ENCODE results near the gene IL19. TPM values are rescaled to one million over a fixed set of nuclear protein-coding genes. Genes with fewer than 3 reads are reported as not detected.

Gene IL19
- total RNA-seq, 6 experiments from 2014 or later: not detected

DNA sequence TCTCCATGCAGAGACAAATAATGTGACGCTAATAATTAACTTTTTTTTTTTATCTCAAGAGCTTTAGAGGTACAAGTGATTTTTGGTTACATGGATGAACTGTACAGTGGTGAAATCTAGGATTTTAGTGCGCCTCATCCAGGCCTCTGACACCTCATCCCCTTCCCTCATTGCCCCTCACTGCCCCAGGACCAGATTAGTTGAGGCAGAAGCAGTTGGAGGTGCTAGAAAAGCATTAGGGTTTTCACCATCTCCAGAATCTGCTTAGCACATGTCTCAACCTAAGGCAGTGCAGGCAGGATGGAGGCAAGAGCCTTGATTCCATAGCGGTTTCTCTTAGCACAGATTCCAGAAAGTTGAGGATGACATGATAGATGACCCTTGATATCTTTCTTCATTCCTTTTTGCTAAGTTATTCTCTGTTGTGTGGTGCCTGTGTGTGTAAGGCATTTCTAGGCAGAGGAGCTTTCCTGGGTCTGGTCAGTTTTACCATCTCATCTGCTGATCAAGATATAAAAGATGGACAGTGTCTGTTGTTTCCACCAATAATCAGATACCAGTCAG lies 18.0 kb downstream of the IL19 start:
- Mint-ChIP-seq H3K36me3 (ENCODE audit: low read depth) (no peaks in the 10 kb centered on the region), H3K4me1 (ENCODE audit: low read depth) (peaks cover 23% of the 10 kb centered on the region), H3K27ac (no peak overlapping the region), H3K4me3 (no peak overlapping the region), H3K9me3 (no peaks in the 10 kb centered on the region), H3K27me3 (ENCODE audit: insufficient read depth) (peaks cover 4% of the 10 kb centered on the region)
- DNase-seq: peak; percentile 27
- TF ChIP-seq, protein P1, sequence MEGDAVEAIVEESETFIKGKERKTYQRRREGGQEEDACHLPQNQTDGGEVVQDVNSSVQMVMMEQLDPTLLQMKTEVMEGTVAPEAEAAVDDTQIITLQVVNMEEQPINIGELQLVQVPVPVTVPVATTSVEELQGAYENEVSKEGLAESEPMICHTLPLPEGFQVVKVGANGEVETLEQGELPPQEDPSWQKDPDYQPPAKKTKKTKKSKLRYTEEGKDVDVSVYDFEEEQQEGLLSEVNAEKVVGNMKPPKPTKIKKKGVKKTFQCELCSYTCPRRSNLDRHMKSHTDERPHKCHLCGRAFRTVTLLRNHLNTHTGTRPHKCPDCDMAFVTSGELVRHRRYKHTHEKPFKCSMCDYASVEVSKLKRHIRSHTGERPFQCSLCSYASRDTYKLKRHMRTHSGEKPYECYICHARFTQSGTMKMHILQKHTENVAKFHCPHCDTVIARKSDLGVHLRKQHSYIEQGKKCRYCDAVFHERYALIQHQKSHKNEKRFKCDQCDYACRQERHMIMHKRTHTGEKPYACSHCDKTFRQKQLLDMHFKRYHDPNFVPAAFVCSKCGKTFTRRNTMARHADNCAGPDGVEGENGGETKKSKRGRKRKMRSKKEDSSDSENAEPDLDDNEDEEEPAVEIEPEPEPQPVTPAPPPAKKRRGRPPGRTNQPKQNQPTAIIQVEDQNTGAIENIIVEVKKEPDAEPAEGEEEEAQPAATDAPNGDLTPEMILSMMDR (IDR thresholded peaks at IDR 0.05): no peak

DNA sequence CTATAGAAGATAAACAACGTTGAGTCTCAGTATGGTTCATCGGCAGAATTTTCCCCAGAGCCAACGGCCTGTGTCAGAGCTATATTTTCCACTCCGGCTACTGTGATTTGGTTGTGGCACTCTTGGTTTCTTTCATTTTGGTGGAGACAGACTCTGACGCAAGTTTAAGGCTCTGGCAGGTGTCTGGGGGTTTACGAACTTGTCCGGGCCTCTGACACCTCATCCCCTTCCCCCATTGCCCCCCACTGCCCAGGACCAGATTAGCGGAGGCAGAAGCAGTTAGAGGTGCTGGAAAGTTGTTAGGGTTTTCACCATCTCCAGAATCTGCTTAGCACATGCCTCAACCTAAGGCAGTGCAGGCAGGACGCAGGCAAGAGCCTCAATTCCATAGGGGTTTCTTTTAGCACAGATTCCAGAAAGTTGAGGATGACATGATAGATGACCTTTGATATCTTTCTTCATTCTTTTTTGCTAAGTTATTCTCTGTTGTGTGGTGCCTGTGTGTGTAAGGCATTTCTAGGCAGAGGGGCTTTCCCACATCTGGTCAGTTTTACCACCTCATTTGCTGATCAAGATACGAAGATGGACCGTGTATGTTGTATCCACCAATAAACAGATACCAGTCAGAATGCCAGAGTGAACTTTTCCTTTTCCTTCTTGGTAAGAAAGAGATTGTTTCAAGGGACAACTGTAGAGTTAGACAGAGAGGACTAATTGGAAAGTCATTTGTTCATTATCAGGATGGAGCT lies 20.1 kb downstream of the IL19 start:
- peaks cover 4% of the 10 kb centered on the region; the same call in 1 of the 2 replicates for H3K27me3 Mint-ChIP-seq (ENCODE audit: insufficient read depth)

DNA sequence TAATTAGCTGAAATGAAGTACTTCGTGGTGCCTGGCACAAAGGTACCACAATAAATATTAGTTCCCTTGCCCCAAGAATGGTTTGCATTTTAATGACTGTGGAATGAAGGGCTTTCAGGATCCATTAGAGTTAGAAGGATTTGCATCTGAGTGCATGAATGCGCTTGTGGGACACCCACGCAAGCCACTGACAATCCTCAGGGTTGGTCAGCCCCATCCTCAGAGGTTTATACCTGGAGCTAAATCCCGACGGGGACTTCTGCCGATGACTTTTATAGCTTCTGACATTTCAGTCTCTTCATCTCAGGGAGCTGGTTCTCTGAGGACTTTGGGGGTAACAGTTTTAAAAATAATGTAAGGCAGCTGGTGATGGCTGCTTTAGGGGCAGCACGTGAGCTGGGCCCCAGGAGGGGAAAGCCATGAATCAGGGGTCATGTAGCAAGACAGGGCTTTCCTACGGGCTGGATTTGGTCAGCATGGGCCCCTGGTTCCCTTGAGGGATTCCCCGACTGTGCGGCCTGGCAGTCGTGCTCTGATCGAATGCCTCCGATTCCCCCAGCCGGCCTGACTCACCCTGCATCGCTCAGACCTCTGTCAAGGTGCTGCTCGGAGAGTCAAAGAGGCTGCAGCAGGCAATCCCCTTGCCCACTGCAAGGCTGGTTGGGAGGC lies 22.5 kb downstream of the IL19 start:
- Mint-ChIP-seq H3K27me3 (ENCODE audit: insufficient read depth) (peaks cover 3% of the 10 kb centered on the region), H3K27ac (no peak overlapping the region), H3K4me1 (ENCODE audit: low read depth) (peaks cover 23% of the 10 kb centered on the region), H3K36me3 (ENCODE audit: low read depth) (no peaks in the 10 kb centered on the region), H3K9me3 (no peaks in the 10 kb centered on the region), H3K4me3 (no peak overlapping the region)
- TF ChIP-seq, protein P1 (IDR thresholded peaks at IDR 0.05): no peak
- DNase-seq: no peak

More for the DNA sequence above, 20.1 kb downstream of the IL19 start:
- no peak overlapping the region for H3K4me3 Mint-ChIP-seq
- H3K9me3 Mint-ChIP-seq: no peaks in the 10 kb centered on the region
- no peaks in the 10 kb centered on the region for H3K36me3 Mint-ChIP-seq (ENCODE audit: low read depth)
- no peak for DNase-seq
- TF ChIP-seq, protein P1 (IDR thresholded peaks at IDR 0.05): no peak
- peaks cover 23% of the 10 kb centered on the region for H3K4me1 Mint-ChIP-seq (ENCODE audit: low read depth)
- H3K27ac Mint-ChIP-seq: peak overlapping the region; percentile 67

DNA sequence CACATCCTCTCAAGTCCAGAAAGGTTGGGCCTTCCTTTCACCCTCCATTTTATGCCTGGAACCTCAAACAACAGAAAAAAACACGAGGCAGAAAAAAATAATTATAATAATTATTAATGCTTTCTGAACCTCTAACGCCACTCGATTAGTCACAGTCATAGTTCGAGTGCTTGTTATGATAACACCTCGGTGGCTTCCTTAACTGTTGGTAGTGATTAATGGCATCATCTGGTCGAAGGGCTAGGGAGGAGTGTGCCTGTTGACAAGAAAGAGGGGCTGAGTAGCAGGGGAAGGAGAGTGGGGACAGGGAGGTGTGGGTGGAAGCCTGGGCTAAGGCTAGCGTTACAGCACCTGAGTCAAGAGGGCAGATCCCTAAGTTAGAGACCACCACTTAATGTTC lies 23.0 kb downstream of the IL19 start:
- H3K4me1 Mint-ChIP-seq (ENCODE audit: low read depth): peaks cover 23% of the 10 kb centered on the region
- no peak overlapping the region for H3K27ac Mint-ChIP-seq
- DNase-seq: no peak
- TF ChIP-seq, protein P1 (IDR thresholded peaks at IDR 0.05): no peak
- H3K4me3 Mint-ChIP-seq: no peak overlapping the region
- H3K9me3 Mint-ChIP-seq: no peaks in the 10 kb centered on the region
- H3K27me3 Mint-ChIP-seq (ENCODE audit: insufficient read depth): peaks cover 3% of the 10 kb centered on the region
- H3K36me3 Mint-ChIP-seq (ENCODE audit: low read depth): no peaks in the 10 kb centered on the region

DNA sequence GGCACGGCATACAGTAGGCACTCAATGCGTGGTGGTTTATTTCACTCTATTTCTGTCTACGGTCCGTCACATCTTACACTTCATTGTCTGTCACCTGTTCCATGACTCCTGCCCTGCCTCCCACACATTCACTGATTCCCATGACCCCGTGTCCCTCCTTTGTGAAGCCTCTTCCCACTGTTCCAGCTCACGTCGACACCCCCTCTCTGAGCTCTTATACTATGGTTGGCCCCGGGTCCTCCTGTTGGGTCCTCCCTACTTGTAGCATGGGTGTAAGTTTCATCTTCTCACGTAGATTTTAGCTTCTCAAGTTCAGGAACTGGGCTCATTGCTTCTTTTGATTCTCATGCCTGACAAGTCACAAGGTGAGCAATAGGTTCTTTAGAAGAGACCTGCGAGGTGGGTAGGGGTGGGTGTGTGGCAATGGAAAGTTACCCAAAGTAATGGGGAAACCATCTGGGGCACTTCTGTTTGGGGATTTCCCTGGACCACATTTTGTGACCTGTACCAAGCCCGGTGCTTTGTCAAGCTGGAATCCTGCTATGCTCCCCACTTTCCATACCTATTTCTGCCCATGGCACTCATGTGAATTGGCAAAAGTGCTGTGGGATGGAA lies 23.8 kb downstream of the IL19 start:
- TF ChIP-seq, protein P1 (IDR thresholded peaks at IDR 0.05): no peak
- Mint-ChIP-seq H3K4me1 (ENCODE audit: low read depth) (peaks cover 23% of the 10 kb centered on the region), H3K9me3 (no peaks in the 10 kb centered on the region), H3K27me3 (ENCODE audit: insufficient read depth) (peaks cover 3% of the 10 kb centered on the region), H3K36me3 (ENCODE audit: low read depth) (no peaks in the 10 kb centered on the region), H3K27ac (no peak overlapping the region), H3K4me3 (no peak overlapping the region)
- no peak for DNase-seq
